Activated CD4-positive, alpha-beta memory T cell treated with anti-CD3 and anti-CD28 coated beads for 36 hours (primary cell): ENCODE results near the gene MYO16. TPM values are rescaled to one million over a fixed set of nuclear protein-coding genes. Genes with fewer than 3 reads are reported as not detected.
"Not testable (repeated sequence)": the region's sequence is repeated elsewhere in the genome, so short reads cannot be mapped to it uniquely, and the experiment has no call there.

ENCODE experiments used
- CTCF ChIA-PET: fragments of 350-600 bp; sonication (Branson Sonifier 250); formaldehyde crosslinking; loops from one replicate; lab custom pipeline; 2021; ENCODE audit warnings: antibody characterized with exemption, inconsistent platforms; lab: Charles Lee
- POLR2A ChIA-PET: fragments of 350-600 bp; sonication (Branson Sonifier 250); formaldehyde crosslinking; loops from one replicate; lab custom pipeline; 2021; ENCODE audit warnings: antibody characterized with exemption; lab: Charles Lee
- DNase-seq: peaks from one replicate; pipeline ENCODE4 v3.0.0-alpha.2; 2020
- H3K27ac Mint-ChIP-seq: one replicate; pipeline ENCODE4 v1.8.0; 2021; ENCODE audit warnings: mixed read lengths
- H3K27me3 Mint-ChIP-seq: one replicate; pipeline ENCODE4 v1.8.0; 2021; ENCODE audit warnings: mixed read lengths
- H3K36me3 Mint-ChIP-seq: one replicate; pipeline ENCODE4 v1.8.0; 2021; ENCODE audit warnings: mixed read lengths
- H3K4me1 Mint-ChIP-seq: one replicate; pipeline ENCODE4 v1.8.0; 2021; ENCODE audit warnings: low read depth, mixed read lengths
- H3K4me3 Mint-ChIP-seq: one replicate; pipeline ENCODE4 v1.8.0; 2021; ENCODE audit warnings: mild to moderate bottlenecking, mixed read lengths
- H3K9me3 Mint-ChIP-seq: one replicate; pipeline ENCODE4 v1.8.0; 2021; ENCODE audit warnings: mixed read lengths
- intact Hi-C: fragments of 100-400 bp; cut with micrococcal nuclease; formaldehyde crosslinking; loops from one replicate; pipeline ENCODE4 v1.15.1; 2023
- total RNA-seq, 2 experiments: library from RNA; stranded (reverse); gene quantifications; one replicate each; pipeline ENCODE4 v1.2.3, GENCODE V29; 2021

MYO16 gene
- total RNA-seq, 2 experiments from 2014 or later = 0.07 to 0.10 TPM

GRCh38 chr13:108878732-108879131 is 249.3 kb downstream of the MYO16 start:
- Mint-ChIP-seq H3K9me3 (no peaks in the 10 kb centered on the region), H3K4me3 (no peak overlapping the region), H3K27me3 (no peaks in the 10 kb centered on the region), H3K27ac (no peak overlapping the region), H3K4me1 (no peaks in the 10 kb centered on the region), H3K36me3 (peaks cover 4% of the 10 kb centered on the region)
- intact Hi-C loops = no loop called here
- POLR2A ChIA-PET = no interaction called here
- DNase-seq = no peak
- CTCF ChIA-PET = no interaction called here

- ChIA-PET POLR2A (no interaction called here), CTCF (no interaction called here)
- Mint-ChIP-seq H3K27me3 (no peaks in the 10 kb centered on the region), H3K4me3 (no peak overlapping the region), H3K36me3 (no peaks in the 10 kb centered on the region), H3K27ac (no peak overlapping the region), H3K9me3 (no peaks in the 10 kb centered on the region), H3K4me1 (no peaks in the 10 kb centered on the region)
- intact Hi-C loops = no loop called here
- DNase-seq = no peak
These were observed 260.0 kb downstream of the MYO16 start for GRCh38 chr13:108889324-108889984.

GRCh38 chr13:108895220-108895704 is 265.9 kb downstream of the MYO16 start:
- Mint-ChIP-seq H3K4me3 (no peak overlapping the region), H3K27ac (no peak overlapping the region), H3K27me3 (no peaks in the 10 kb centered on the region), H3K4me1 (peaks cover 14% of the 10 kb centered on the region), H3K36me3 (no peaks in the 10 kb centered on the region), H3K9me3 (no peaks in the 10 kb centered on the region)
- ChIA-PET CTCF (interaction anchor here (0.5 to 4.8 kb wide), 26 partner anchors 9 to 1141 kb away, joined by 3 to 53 read pairs (median 3); partner anchors contain the start of gene TNFSF13B), POLR2A (no interaction called here)
- no peak for DNase-seq
- intact Hi-C loops = loop anchor here (1.0 to 10.0 kb wide), 4 partner anchors 300 to 668 kb away; no protein-coding TSS in a partner anchor

- peak overlapping the region; percentile 36 for H3K4me3 Mint-ChIP-seq
- CTCF ChIA-PET = interaction anchor here (0.5 to 4.8 kb wide), 7 partner anchors 12 to 572 kb away, joined by 3 to 53 read pairs (median 4); no protein-coding TSS in a partner anchor
- H3K27ac Mint-ChIP-seq = peak overlapping the region; percentile 49
- H3K4me1 Mint-ChIP-seq = peaks cover 14% of the 10 kb centered on the region
- H3K36me3 Mint-ChIP-seq = peaks cover 2% of the 10 kb centered on the region
- peak; percentile 62 for DNase-seq
- intact Hi-C loops = loop anchor here (1.0 to 10.0 kb wide), 4 partner anchors 17 to 576 kb away; no protein-coding TSS in a partner anchor
- no peaks in the 10 kb centered on the region for H3K9me3 Mint-ChIP-seq
- POLR2A ChIA-PET = no interaction called here
- H3K27me3 Mint-ChIP-seq = peaks cover 3% of the 10 kb centered on the region
These were observed 268.5 kb downstream of the MYO16 start for GRCh38 chr13:108897955-108898354.

- no peak overlapping the region for H3K27ac Mint-ChIP-seq
- intact Hi-C loops = no loop called here
- H3K4me1 Mint-ChIP-seq = peaks cover 7% of the 10 kb centered on the region
- ChIA-PET POLR2A (no interaction called here), CTCF (interaction anchor here (0.9 to 2.2 kb wide), 2 partner anchors 11 to 580 kb away, joined by 3 to 7 read pairs; no protein-coding TSS in a partner anchor)
- peaks cover 2% of the 10 kb centered on the region for H3K36me3 Mint-ChIP-seq
- H3K4me3 Mint-ChIP-seq = no peak overlapping the region
- H3K9me3 Mint-ChIP-seq = no peaks in the 10 kb centered on the region
- no peak for DNase-seq
- peaks cover 3% of the 10 kb centered on the region for H3K27me3 Mint-ChIP-seq
These were observed 273.2 kb downstream of the MYO16 start for GRCh38 chr13:108902405-108903155.

GRCh38 chr13:108903613-108904012 is 274.2 kb downstream of the MYO16 start:
- Mint-ChIP-seq H3K27me3 (peaks cover 3% of the 10 kb centered on the region), H3K9me3 (no peaks in the 10 kb centered on the region), H3K27ac (no peak overlapping the region), H3K4me3 (no peak overlapping the region), H3K4me1 (no peaks in the 10 kb centered on the region), H3K36me3 (peaks cover 2% of the 10 kb centered on the region)
- no peak for DNase-seq
- CTCF ChIA-PET = no interaction called here
- POLR2A ChIA-PET = no interaction called here
- intact Hi-C loops = no loop called here

GRCh38 chr13:108911807-108912206 is 282.4 kb downstream of the MYO16 start:
- intact Hi-C loops = no loop called here
- ChIA-PET CTCF (no interaction called here), POLR2A (no interaction called here)
- H3K36me3 Mint-ChIP-seq = no peaks in the 10 kb centered on the region
- no peak overlapping the region for H3K27ac Mint-ChIP-seq
- no peaks in the 10 kb centered on the region for H3K27me3 Mint-ChIP-seq
- H3K9me3 Mint-ChIP-seq = no peaks in the 10 kb centered on the region
- H3K4me3 Mint-ChIP-seq = no peak overlapping the region
- peaks cover 17% of the 10 kb centered on the region for H3K4me1 Mint-ChIP-seq
- DNase-seq = no peak

- H3K4me3 Mint-ChIP-seq, H3K9me3 Mint-ChIP-seq, POLR2A ChIA-PET, intact Hi-C loops, H3K36me3 Mint-ChIP-seq, DNase-seq, H3K27ac Mint-ChIP-seq, H3K27me3 Mint-ChIP-seq: not testable (repeated sequence)
- H3K4me1 Mint-ChIP-seq = peaks cover 17% of the 10 kb centered on the region
- CTCF ChIA-PET = interaction anchor here (1.3 to 2.3 kb wide), 3 partner anchors 12 to 571 kb away, joined by 3 to 7 read pairs (median 4); no protein-coding TSS in a partner anchor
These were observed 284.3 kb downstream of the MYO16 start for GRCh38 chr13:108913731-108914130.

- H3K27ac Mint-ChIP-seq = peak overlapping the region; percentile 78
- intact Hi-C loops = loop anchor here (1.0 to 5.0 kb wide), 4 partner anchors 17 to 872 kb away; partner anchors contain the start of genes ABHD13, IRS2 and LIG4
- ChIA-PET POLR2A (no interaction called here), CTCF (interaction anchor here (0.6 to 1.9 kb wide), 5 partner anchors 10 to 586 kb away, joined by 3 to 9 read pairs (median 4); no protein-coding TSS in a partner anchor)
- H3K9me3 Mint-ChIP-seq = no peaks in the 10 kb centered on the region
- H3K4me1 Mint-ChIP-seq = peaks cover 20% of the 10 kb centered on the region
- H3K36me3 Mint-ChIP-seq = no peaks in the 10 kb centered on the region
- H3K4me3 Mint-ChIP-seq = peak overlapping the region; percentile 68
- DNase-seq = no peak
- no peaks in the 10 kb centered on the region for H3K27me3 Mint-ChIP-seq
These were observed 285.8 kb downstream of the MYO16 start for GRCh38 chr13:108915095-108915633.

GRCh38 chr13:108915634-108916512 is 286.5 kb downstream of the MYO16 start:
- H3K36me3 Mint-ChIP-seq = no peaks in the 10 kb centered on the region
- intact Hi-C loops = loop anchor here (1.0 to 5.0 kb wide), 4 partner anchors 18 to 871 kb away; partner anchors contain the start of genes ABHD13, IRS2 and LIG4
- H3K27ac Mint-ChIP-seq = peak overlapping the region; percentile 78
- H3K4me3 Mint-ChIP-seq = peak overlapping the region; percentile 68
- DNase-seq = peak; percentile 95
- ChIA-PET CTCF (interaction anchor here (0.6 to 1.9 kb wide), 6 partner anchors 10 to 594 kb away, joined by 3 to 9 read pairs (median 4); no protein-coding TSS in a partner anchor), POLR2A (no interaction called here)
- H3K9me3 Mint-ChIP-seq = no peaks in the 10 kb centered on the region
- no peaks in the 10 kb centered on the region for H3K27me3 Mint-ChIP-seq
- H3K4me1 Mint-ChIP-seq = peaks cover 20% of the 10 kb centered on the region

GRCh38 chr13:108917581-108917980 is 288.2 kb downstream of the MYO16 start:
- H3K9me3 Mint-ChIP-seq = no peaks in the 10 kb centered on the region
- H3K27me3 Mint-ChIP-seq = no peaks in the 10 kb centered on the region
- no peak for DNase-seq
- POLR2A ChIA-PET = no interaction called here
- CTCF ChIA-PET = no interaction called here
- H3K4me1 Mint-ChIP-seq = peaks cover 20% of the 10 kb centered on the region
- H3K36me3 Mint-ChIP-seq = no peaks in the 10 kb centered on the region
- no peak overlapping the region for H3K4me3 Mint-ChIP-seq
- no peak overlapping the region for H3K27ac Mint-ChIP-seq
- intact Hi-C loops = loop anchor here (5.0 kb wide), 3 partner anchors 575 to 870 kb away; partner anchors contain the start of genes ABHD13, IRS2 and LIG4
